CD4-positive, alpha-beta T cell treated with Interferon alpha-2 for 1 hour (primary cell): Measurements from ENCODE around the gene NPHP1.
"Not testable (repeated sequence)": the region's sequence is repeated elsewhere in the genome, so short reads cannot be mapped to it uniquely, and the experiment has no call there.

Experiments
- DNase-seq, 2 donors: peaks; one replicate each; pipeline ENCODE4 v3.0.0-alpha.2; 2020 to 2022

NPHP1 gene

GRCh38 chr2:110190169-110190568 lies 14.6 kb downstream of the NPHP1 start:
- not testable (repeated sequence) for DNase-seq

- DNase-seq: no peak
Measured at GRCh38 chr2:110182449-110182848, 22.4 kb downstream of the NPHP1 start.

- DNase-seq: no peak
Measured at GRCh38 chr2:110180036-110180435, 24.8 kb downstream of the NPHP1 start.

- no peak for DNase-seq
Measured at GRCh38 chr2:110173523-110173922, 31.3 kb downstream of the NPHP1 start.

GRCh38 chr2:110172506-110172905 lies 32.3 kb downstream of the NPHP1 start:
- no peak for DNase-seq

- DNase-seq: no peak
Measured at GRCh38 chr2:110170102-110170501, 34.7 kb downstream of the NPHP1 start.

- no peak for DNase-seq
Measured at GRCh38 chr2:110167326-110168000, 37.4 kb downstream of the NPHP1 start.

- no peak for DNase-seq
Measured at GRCh38 chr2:110166266-110166665, 38.5 kb downstream of the NPHP1 start.

- DNase-seq: peak in 1 of 2 donors; percentile 33
Measured at GRCh38 chr2:110157153-110157793, 47.5 kb downstream of the NPHP1 start.

- not testable (repeated sequence) for DNase-seq
Measured at GRCh38 chr2:110154828-110155227, 50.0 kb downstream of the NPHP1 start.

GRCh38 chr2:110154188-110154587 lies 50.6 kb downstream of the NPHP1 start:
- DNase-seq: not testable (repeated sequence)

GRCh38 chr2:110153416-110153815 lies 51.4 kb downstream of the NPHP1 start:
- DNase-seq: no peak

GRCh38 chr2:110152943-110153342 lies 51.9 kb downstream of the NPHP1 start:
- no peak for DNase-seq

GRCh38 chr2:110149330-110150220 lies 55.2 kb downstream of the NPHP1 start:
- DNase-seq: no peak

GRCh38 chr2:110146945-110147332 lies 57.9 kb downstream of the NPHP1 start:
- DNase-seq: no peak

- DNase-seq: no peak
Measured at GRCh38 chr2:110146183-110146944, 58.4 kb downstream of the NPHP1 start.

GRCh38 chr2:110143982-110144381 lies 60.8 kb downstream of the NPHP1 start:
- no peak for DNase-seq

GRCh38 chr2:110140401-110140800 lies 64.4 kb downstream of the NPHP1 start:
- DNase-seq: no peak

- DNase-seq: no peak
Measured at GRCh38 chr2:110134025-110134424, 70.8 kb downstream of the NPHP1 start.

GRCh38 chr2:110131166-110131565 lies 73.6 kb downstream of the NPHP1 start:
- no peak for DNase-seq

- DNase-seq: no peak
Measured at GRCh38 chr2:110130757-110131156, 74.1 kb downstream of the NPHP1 start.

GRCh38 chr2:110126906-110127305 lies 77.9 kb downstream of the NPHP1 start:
- no peak for DNase-seq
